OCI-LY7 (cell line): ENCODE data around the gene LBP.

Experiments
- CTCF ChIP-seq: fragments of 200-600 bp; sonication (generic); conservative IDR thresholded peaks from 2 replicates; pipeline ENCODE4 v1.5.1; 2014; ENCODE audit warnings: mild to moderate bottlenecking, antibody characterized with exemption, low read length, moderate library complexity, mixed read lengths
- EZH2phosphoT487 ChIP-seq: fragments of 200-600 bp; sonication (generic); IDR thresholded peaks from 2 replicates; pipeline ENCODE4 v1.6.1; 2018; ENCODE audit warnings: low read depth, borderline replicate concordance, mild to moderate bottlenecking, mixed run types, antibody characterized with exemption, low read length, moderate library complexity, mixed read lengths

GRCh38 chr20:38357653-38358207 lies 11.4 kb downstream of the LBP start:
- TF ChIP-seq CTCF (no peak), EZH2phosphoT487 (no peak)
